Neural progenitor cell (in vitro differentiated cells): ENCODE measurements around the gene TCTN1. TPM values are rescaled to one million over a fixed set of nuclear protein-coding genes. Genes with fewer than 3 reads are reported as not detected.
A peak's percentile ranks its signal among the peaks of the same experiment; 100 is the strongest.

Experiments
- DNase-seq: peaks from one replicate; pipeline ENCODE4 v3.0.0-alpha.2; 2016; ENCODE audit warnings: low spot score
- H2AFZ ChIP-seq: fragments of 200-600 bp; sonication (generic); replicated peaks from 2 replicates; pipeline ENCODE4 v1.6.1; 2016; ENCODE audit warnings: antibody characterized with exemption
- H3F3A ChIP-seq: fragments of 200-600 bp; sonication (generic); 2 replicates; pipeline ENCODE4 v1.6.1; 2016; ENCODE audit warnings: antibody characterized with exemption, low read depth
- H3K27ac ChIP-seq: fragments of 200-600 bp; sonication (generic); 2 replicates; pipeline ENCODE4 v1.5.1; 2016; ENCODE audit warnings: mild to moderate bottlenecking
- H3K27me3 ChIP-seq: fragments of 200-600 bp; sonication (generic); 2 replicates; pipeline ENCODE4 v1.6.1; 2016; ENCODE audit warnings: mild to moderate bottlenecking, moderate library complexity
- H3K36me3 ChIP-seq: fragments of 200-600 bp; sonication (generic); 2 replicates; pipeline ENCODE4 v1.5.1; 2016
- H3K4me1 ChIP-seq: fragments of 200-600 bp; sonication (generic); 2 replicates; pipeline ENCODE4 v1.6.1; 2016; ENCODE audit warnings: mixed run types
- H3K4me2 ChIP-seq: fragments of 200-600 bp; sonication (generic); 2 replicates; pipeline ENCODE4 v1.6.1; 2016
- H3K4me3 ChIP-seq: fragments of 200-600 bp; sonication (generic); 2 replicates; pipeline ENCODE4 v1.5.1; 2016
- H3K79me2 ChIP-seq: fragments of 200-600 bp; sonication (generic); 2 replicates; pipeline ENCODE4 v1.6.1; 2016; ENCODE audit warnings: low read depth
- H3K9ac ChIP-seq: fragments of 200-600 bp; sonication (generic); 2 replicates; pipeline ENCODE4 v1.6.1; 2016
- H3K9me3 ChIP-seq: fragments of 200-600 bp; sonication (generic); 2 replicates; pipeline ENCODE4 v1.5.1; 2016; ENCODE audit warnings: low read depth
- H4K20me1 ChIP-seq: fragments of 200-600 bp; sonication (generic); 2 replicates; pipeline ENCODE4 v1.6.1; 2016; ENCODE audit warnings: low read depth
- H3K27ac Mint-ChIP-seq: 3 replicates; pipeline ENCODE4 v1.8.0; 2021; ENCODE audit warnings: mixed read lengths
- H3K27me3 Mint-ChIP-seq: 2 replicates; pipeline ENCODE4 v1.8.0; 2022; ENCODE audit warnings: low read depth, mild to moderate bottlenecking, inconsistent platforms, moderate library complexity, mixed read lengths; ENCODE audit not compliant: insufficient read depth
- H3K36me3 Mint-ChIP-seq: 3 replicates; pipeline ENCODE4 v1.8.0; 2021; ENCODE audit warnings: mixed read lengths
- H3K4me1 Mint-ChIP-seq: 3 replicates; pipeline ENCODE4 v1.8.0; 2021; ENCODE audit warnings: mixed read lengths
- H3K4me3 Mint-ChIP-seq: 3 replicates; pipeline ENCODE4 v1.8.0; 2021; ENCODE audit warnings: mild to moderate bottlenecking, moderate library complexity, mixed read lengths
- H3K9me3 Mint-ChIP-seq: 3 replicates; pipeline ENCODE4 v1.8.0; 2020; ENCODE audit warnings: mixed read lengths
- CTCF ChIP-seq: fragments of 200-600 bp; sonication (generic); IDR thresholded peaks from 2 replicates; pipeline ENCODE4 v1.5.1; 2017; ENCODE audit warnings: antibody characterized with exemption, mild to moderate bottlenecking
- EZH2 ChIP-seq: fragments of 200-600 bp; sonication (generic); IDR thresholded peaks from 2 replicates; pipeline ENCODE4 v1.6.1; 2017; ENCODE audit warnings: antibody characterized with exemption, mild to moderate bottlenecking, moderate library complexity
- EZH2phosphoT487 ChIP-seq: fragments of 200-600 bp; sonication (generic); IDR thresholded peaks from 2 replicates; pipeline ENCODE4 v1.6.1; 2017; ENCODE audit warnings: antibody characterized with exemption
- total RNA-seq: library from RNA; depleted of rRNA; stranded (reverse); fragments of >200 nt; gene quantifications from 2 replicates; pipeline ENCODE4 v1.2.3, GENCODE V29; 2015; ENCODE audit warnings: low replicate concordance

TCTN1 gene
- total RNA-seq, 1 donor from 2014 or later = 42.7 TPM

DNA sequence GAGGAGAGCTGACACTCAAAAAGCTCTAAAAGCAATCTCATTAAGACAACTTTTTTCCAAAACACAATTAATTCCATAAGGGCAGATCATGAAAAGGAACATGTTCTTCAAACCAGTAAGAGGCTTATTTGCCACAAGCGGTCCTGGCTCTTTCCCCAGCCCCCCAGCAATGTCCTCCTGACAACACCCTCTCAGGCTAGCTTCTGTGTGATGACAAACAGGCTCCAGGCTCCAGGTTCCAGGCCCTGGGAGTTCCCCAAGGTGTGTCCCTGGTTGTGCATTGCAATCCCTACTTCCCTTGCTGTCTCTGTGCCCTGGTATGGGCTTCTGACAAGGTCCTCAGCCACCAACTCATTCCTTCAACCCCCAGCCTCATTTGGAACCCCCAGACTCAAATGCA is 66.1 kb downstream of the TCTN1 start:
- H3K36me3 ChIP-seq = no peaks in the 10 kb centered on the region
- Mint-ChIP-seq H3K27ac (no peak overlapping the region), H3K36me3 (no peaks in the 10 kb centered on the region), H3K9me3 (peaks cover 2% of the 10 kb centered on the region), H3K4me3 (no peak overlapping the region), H3K4me1 (peaks cover 13% of the 10 kb centered on the region), H3K27me3 (no peaks in the 10 kb centered on the region)
- no peak overlapping the region for H3K4me2 ChIP-seq
- no peak overlapping the region for H3K4me3 ChIP-seq
- no peak for TF ChIP-seq EZH2
- no peaks in the 10 kb centered on the region for H3K4me1 ChIP-seq
- no peak for DNase-seq
- H4K20me1 ChIP-seq = no peaks in the 10 kb centered on the region
- no peak overlapping the region for H3K27ac ChIP-seq
- H3K9ac ChIP-seq = no peak overlapping the region
- no peaks in the 10 kb centered on the region for H3F3A ChIP-seq
- no peaks in the 10 kb centered on the region for H3K9me3 ChIP-seq
- H3K79me2 ChIP-seq = no peaks in the 10 kb centered on the region
- no peaks in the 10 kb centered on the region for H3K27me3 ChIP-seq
- no peak overlapping the region for H2AFZ ChIP-seq

DNA sequence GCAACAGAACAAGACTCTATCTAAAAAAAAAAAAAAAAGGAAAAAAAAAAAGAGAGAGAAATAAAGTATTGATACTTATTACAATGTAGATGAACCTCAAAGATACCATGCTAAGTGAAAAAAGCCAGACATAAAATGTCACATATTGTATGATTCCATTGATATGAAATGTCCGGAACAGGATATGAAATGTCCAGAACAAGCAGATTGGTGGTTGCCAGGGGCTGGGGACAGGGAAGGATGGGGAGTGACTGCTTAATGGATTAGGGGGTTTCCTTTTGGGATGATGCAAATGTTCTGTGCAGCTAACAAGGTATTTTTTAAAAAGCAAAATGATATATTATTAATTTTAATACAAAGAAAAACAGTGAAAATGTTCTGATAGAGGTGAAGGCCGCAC is 70.0 kb downstream of the TCTN1 start:
- no peaks in the 10 kb centered on the region for H4K20me1 ChIP-seq
- no peaks in the 10 kb centered on the region for H3K36me3 ChIP-seq
- no peak overlapping the region for H3K27ac ChIP-seq

GRCh38 chr12:110684312-110684836 is 70.4 kb downstream of the TCTN1 start:
- Histone ChIP-seq H3F3A (no peaks in the 10 kb centered on the region), H2AFZ (no peak overlapping the region), H3K4me1 (peaks cover 2% of the 10 kb centered on the region), H3K9me3 (no peaks in the 10 kb centered on the region), H3K27me3 (peaks cover 19% of the 10 kb centered on the region), H3K27ac (no peak overlapping the region), H3K4me3 (no peak overlapping the region), H3K36me3 (no peaks in the 10 kb centered on the region), H3K4me2 (no peak overlapping the region), H3K9ac (no peak overlapping the region), H3K79me2 (no peaks in the 10 kb centered on the region), H4K20me1 (no peaks in the 10 kb centered on the region)
- Mint-ChIP-seq H3K9me3 (peaks cover 6% of the 10 kb centered on the region), H3K36me3 (no peaks in the 10 kb centered on the region), H3K4me3 (no peak overlapping the region), H3K4me1 (peaks cover under 1% of the 10 kb centered on the region), H3K27me3 (peaks cover 10% of the 10 kb centered on the region), H3K27ac (no peak overlapping the region)
- no peak for DNase-seq
- TF ChIP-seq CTCF = no peak
- TF ChIP-seq EZH2phosphoT487 = no peak
- no peak for TF ChIP-seq EZH2

More for the DNA sequence above, 70.0 kb downstream of the TCTN1 start:
- H3K36me3 Mint-ChIP-seq = no peaks in the 10 kb centered on the region
- no peak overlapping the region for H2AFZ ChIP-seq
- no peaks in the 10 kb centered on the region for H3K9me3 ChIP-seq
- no peaks in the 10 kb centered on the region for H3K4me1 ChIP-seq
- H3K27me3 ChIP-seq = peaks cover 19% of the 10 kb centered on the region
- H3F3A ChIP-seq = no peaks in the 10 kb centered on the region
- H3K4me2 ChIP-seq = no peak overlapping the region
- H3K27ac Mint-ChIP-seq = no peak overlapping the region
- peaks cover 6% of the 10 kb centered on the region for H3K9me3 Mint-ChIP-seq
- peaks cover 10% of the 10 kb centered on the region for H3K27me3 Mint-ChIP-seq
- H3K4me3 Mint-ChIP-seq = no peak overlapping the region
- no peaks in the 10 kb centered on the region for H3K79me2 ChIP-seq
- TF ChIP-seq CTCF = no peak
- TF ChIP-seq EZH2 = no peak
- TF ChIP-seq EZH2phosphoT487 = no peak
- H3K4me3 ChIP-seq = no peak overlapping the region
- H3K9ac ChIP-seq = no peak overlapping the region
- DNase-seq = no peak
- no peaks in the 10 kb centered on the region for H3K4me1 Mint-ChIP-seq

- no peak overlapping the region for H3K4me3 Mint-ChIP-seq
These were observed 72.5 kb downstream of the TCTN1 start for GRCh38 chr12:110686294-110686903.

More at GRCh38 chr12:110686294-110686903, 72.5 kb downstream of the TCTN1 start:
- no peak for DNase-seq
- H3K4me2 ChIP-seq = no peak overlapping the region
- no peaks in the 10 kb centered on the region for H3K36me3 Mint-ChIP-seq
- H3K9me3 ChIP-seq = no peaks in the 10 kb centered on the region
- peaks cover 19% of the 10 kb centered on the region for H3K27me3 ChIP-seq
- no peak overlapping the region for H3K4me3 ChIP-seq
- TF ChIP-seq EZH2 = no peak
- TF ChIP-seq EZH2phosphoT487 = no peak
- TF ChIP-seq CTCF = no peak
- no peaks in the 10 kb centered on the region for H4K20me1 ChIP-seq
- H3K4me1 ChIP-seq = peaks cover 9% of the 10 kb centered on the region
- no peak overlapping the region for H3K27ac ChIP-seq
- H3K36me3 ChIP-seq = no peaks in the 10 kb centered on the region
- peaks cover 6% of the 10 kb centered on the region for H3K9me3 Mint-ChIP-seq
- H3K27ac Mint-ChIP-seq = peak overlapping the region; percentile 29
- peaks cover 11% of the 10 kb centered on the region for H3K4me1 Mint-ChIP-seq
- peaks cover 7% of the 10 kb centered on the region for H3F3A ChIP-seq
- H3K27me3 Mint-ChIP-seq = peaks cover 10% of the 10 kb centered on the region
- H3K9ac ChIP-seq = no peak overlapping the region
- H2AFZ ChIP-seq = no peak overlapping the region
- H3K79me2 ChIP-seq = no peaks in the 10 kb centered on the region
